ENCODE measurements around the gene STAG1.
"Not testable (repeated sequence)": the region's sequence is repeated elsewhere in the genome, so short reads cannot be mapped to it uniquely, and the experiment has no call there.

Gene STAG1

DNA sequence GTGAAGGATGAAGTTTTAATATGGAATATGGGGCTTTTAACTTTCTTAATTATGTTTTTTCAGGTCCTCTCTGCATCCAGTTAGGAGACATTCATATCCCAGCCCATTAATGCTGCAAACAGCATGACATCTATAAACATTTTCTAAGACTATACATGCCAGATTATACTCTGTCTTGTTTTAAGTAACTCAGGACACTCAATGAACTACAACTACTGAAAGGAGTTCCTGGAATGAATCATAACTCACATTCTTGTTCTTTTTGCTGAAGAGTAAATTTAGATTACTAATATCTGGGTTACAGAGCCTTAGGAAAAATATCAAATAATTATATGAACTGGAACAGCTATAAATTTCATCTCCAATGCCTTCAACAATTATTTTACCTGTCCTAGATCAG, 167.4 kb downstream of the STAG1 start:
- H3K27ac ChIP-seq: no peak overlapping the region
- TF ChIP-seq, protein P1, sequence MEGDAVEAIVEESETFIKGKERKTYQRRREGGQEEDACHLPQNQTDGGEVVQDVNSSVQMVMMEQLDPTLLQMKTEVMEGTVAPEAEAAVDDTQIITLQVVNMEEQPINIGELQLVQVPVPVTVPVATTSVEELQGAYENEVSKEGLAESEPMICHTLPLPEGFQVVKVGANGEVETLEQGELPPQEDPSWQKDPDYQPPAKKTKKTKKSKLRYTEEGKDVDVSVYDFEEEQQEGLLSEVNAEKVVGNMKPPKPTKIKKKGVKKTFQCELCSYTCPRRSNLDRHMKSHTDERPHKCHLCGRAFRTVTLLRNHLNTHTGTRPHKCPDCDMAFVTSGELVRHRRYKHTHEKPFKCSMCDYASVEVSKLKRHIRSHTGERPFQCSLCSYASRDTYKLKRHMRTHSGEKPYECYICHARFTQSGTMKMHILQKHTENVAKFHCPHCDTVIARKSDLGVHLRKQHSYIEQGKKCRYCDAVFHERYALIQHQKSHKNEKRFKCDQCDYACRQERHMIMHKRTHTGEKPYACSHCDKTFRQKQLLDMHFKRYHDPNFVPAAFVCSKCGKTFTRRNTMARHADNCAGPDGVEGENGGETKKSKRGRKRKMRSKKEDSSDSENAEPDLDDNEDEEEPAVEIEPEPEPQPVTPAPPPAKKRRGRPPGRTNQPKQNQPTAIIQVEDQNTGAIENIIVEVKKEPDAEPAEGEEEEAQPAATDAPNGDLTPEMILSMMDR (IDR thresholded peaks at IDR 0.05): no peak
- TF ChIP-seq ZFX (IDR thresholded peaks at IDR 0.05; ENCODE audit: borderline replicate concordance): no peak

DNA sequence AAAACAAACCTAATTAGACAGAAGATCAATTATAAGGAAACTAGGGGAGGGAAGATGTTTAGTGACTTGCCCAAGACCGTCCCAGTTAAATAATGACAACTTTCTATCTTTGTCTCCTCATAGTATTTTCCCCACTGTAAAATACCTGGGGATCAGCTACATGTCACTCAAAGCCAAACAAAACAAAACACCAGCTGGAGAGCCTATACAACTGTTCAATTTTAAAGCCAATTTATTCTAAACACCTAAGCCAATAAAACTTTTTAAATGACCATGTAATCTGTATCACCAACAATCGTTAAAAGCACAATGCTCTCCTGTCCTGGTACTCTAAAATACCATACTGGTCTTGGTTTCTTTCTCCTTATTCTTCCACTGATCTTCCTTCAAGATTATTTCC, 168.4 kb downstream of the STAG1 start:
- no peak for TF ChIP-seq ZFX (IDR thresholded peaks at IDR 0.05; ENCODE audit: borderline replicate concordance)
- TF ChIP-seq, protein P1 (IDR thresholded peaks at IDR 0.05): no peak
- H3K27ac ChIP-seq: no peak overlapping the region

DNA sequence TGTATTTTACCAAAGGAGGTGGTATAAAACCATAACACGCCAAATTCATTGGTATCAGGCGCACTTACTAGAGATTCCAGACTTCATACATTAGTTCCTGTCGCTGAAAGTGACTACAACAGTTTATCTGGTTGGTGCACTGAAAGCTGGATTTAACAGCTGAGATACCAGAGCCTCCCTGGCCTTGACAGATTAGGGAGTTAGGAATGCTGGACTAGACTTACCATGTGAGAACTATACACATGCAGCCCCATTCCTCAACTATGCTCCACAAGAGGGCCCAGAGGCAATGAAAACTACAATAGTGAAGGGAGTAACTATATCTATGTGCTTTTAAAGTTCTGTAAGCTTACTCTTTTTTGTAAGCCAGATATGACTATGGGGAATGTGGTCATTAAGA, 174.4 kb downstream of the STAG1 start:
- H3K27ac ChIP-seq: no peak overlapping the region
- TF ChIP-seq, protein P1 (IDR thresholded peaks at IDR 0.05): no peak
- TF ChIP-seq ZFX (IDR thresholded peaks at IDR 0.05; ENCODE audit: borderline replicate concordance): no peak

DNA sequence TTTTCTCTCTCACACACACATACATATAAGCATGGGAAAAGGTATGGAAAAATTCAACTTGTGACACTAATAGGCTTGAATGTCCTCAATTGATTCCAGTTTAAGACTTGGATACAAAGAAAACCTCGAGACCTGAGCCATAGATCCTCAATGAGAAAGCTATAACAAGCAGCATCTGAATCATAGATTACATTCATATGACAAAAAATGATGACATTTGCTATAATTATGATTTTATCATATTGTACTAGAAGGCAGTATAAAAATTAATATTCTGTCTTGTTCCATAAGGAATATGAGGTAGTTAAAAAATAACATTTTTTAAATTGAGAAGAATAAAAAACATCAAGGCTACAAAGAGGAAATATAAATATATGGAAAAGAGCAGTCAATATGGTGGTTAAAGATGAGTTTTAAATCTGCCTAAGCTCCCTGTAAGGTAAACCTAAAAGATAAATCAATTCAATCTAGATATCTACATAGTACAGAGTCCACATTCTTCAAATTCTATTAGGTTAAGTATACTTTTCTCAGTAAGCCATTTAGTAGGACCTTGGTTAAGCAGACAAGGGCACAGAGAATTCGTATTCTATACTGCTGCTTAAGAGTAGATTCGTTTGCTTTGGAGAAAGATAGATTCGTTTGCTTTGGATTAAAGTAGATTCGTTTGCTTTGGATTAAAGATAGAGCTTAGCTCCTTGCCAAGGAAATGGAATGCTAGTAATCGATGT, 175.7 kb downstream of the STAG1 start:
- no peak overlapping the region for H3K27ac ChIP-seq
- TF ChIP-seq, protein P1 (IDR thresholded peaks at IDR 0.05): no peak
- no peak for TF ChIP-seq ZFX (IDR thresholded peaks at IDR 0.05; ENCODE audit: borderline replicate concordance)

DNA sequence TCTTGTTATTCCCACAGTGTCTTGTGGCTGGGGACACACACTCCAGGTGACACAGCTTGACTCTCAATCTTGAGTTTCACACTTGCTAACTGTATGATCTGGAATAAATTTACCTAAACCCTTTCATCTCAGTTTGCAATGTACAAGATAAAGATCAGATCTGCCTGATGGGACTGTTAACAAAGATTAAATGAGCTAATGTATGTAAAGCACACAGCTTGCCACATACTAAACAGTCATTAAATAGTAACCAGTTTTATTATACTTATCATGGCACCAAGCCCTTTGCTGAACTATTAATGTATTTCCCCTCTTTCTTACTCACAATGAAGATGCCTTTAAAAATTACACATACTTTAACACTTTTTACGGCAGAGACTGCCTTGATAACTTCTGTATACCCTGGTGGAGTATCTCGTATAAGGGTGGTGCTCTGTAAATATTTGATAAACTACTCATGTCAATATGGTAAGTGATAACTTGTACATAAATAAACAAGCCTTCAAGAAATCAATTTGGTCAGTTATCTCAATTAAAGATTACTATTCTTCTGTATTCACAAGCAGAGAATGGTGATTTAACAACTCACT, 184.5 kb downstream of the STAG1 start:
- H3K27ac ChIP-seq: no peak overlapping the region
- TF ChIP-seq ZFX (IDR thresholded peaks at IDR 0.05; ENCODE audit: borderline replicate concordance): no peak
- TF ChIP-seq, protein P1 (IDR thresholded peaks at IDR 0.05): no peak

DNA sequence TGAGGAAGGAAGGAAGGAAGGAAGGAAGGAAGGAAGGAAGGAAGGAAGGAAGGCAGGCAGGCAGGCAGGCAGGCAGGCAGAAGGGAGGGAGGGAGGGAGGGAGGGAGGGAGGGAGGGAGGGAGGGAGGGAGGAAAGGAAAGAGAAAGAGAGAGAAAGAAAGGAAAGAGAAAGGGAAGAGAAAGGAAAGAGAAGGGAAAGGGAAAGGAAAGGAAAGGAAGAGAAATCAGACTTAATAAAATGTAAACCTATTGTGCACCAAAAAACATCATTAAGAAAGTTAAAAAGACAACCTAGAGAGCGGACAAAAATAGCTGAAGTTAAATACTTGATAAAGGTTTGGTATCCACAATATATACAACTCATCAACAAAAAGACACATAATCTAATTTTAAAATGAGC, 187.2 kb downstream of the STAG1 start:
- H3K27ac ChIP-seq: not testable (repeated sequence)

DNA sequence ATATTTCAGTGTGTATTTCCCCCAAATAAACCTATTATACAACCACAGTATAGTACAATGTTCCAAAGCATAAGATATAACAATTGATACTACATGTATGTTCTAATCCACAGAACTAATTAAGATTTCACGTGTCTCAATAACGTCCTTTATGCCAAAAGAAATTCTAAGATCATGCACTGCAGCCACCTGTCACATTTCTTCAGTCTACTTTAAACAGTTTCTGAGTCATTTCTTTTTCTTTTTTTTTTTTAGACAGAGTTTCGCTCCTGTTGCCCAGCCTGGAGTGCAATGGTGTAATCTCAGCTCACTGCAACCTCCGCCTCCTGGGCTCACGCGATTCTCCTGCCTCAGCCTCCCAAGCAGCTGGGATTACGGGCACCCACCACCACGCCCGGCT, 190.2 kb downstream of the STAG1 start:
- no peak overlapping the region for H3K27ac ChIP-seq
- no peak for TF ChIP-seq ZFX (IDR thresholded peaks at IDR 0.05; ENCODE audit: borderline replicate concordance)
- TF ChIP-seq, protein P1 (IDR thresholded peaks at IDR 0.05): no peak

Measured in 22Rv1 (cell line).